Small intestine (tissue), 7 donors: ENCODE measurements around the gene RASAL1. TPM values are rescaled to one million over a fixed set of nuclear protein-coding genes. Genes with fewer than 3 reads are reported as not detected.

ENCODE experiments used
- DNase-seq, 2 donors: peaks; one replicate each; pipeline versions ENCODE4 v3.0.0 to v3.0.0-alpha.2; 2013
- FAIRE-seq: peaks from 2 replicates; lab custom pipeline; 2012; peaks lifted over from hg19 to GRCh38; lab: Jason Lieb, UNC
- H3K27ac ChIP-seq, 3 donors: one replicate each; pipeline ENCODE4 v1.5.1; 2013; ENCODE audit warnings: low read length in 2 of 3, mild to moderate bottlenecking in 2 of 3, control low read depth in 1 of 3, inconsistent platforms in 1 of 3, low read depth in 1 of 3, moderate library complexity in 1 of 3
- H3K27me3 ChIP-seq, 3 donors: one replicate each; pipeline ENCODE4 v1.6.1; 2013; ENCODE audit warnings: low read length in 3 of 3, inconsistent platforms in 1 of 3; ENCODE audit not compliant: control insufficient read depth in 3 of 3, insufficient read depth in 3 of 3
- H3K36me3 ChIP-seq, 3 donors: one replicate each; pipeline ENCODE4 v1.6.1; 2013; ENCODE audit warnings: low read length in 3 of 3, inconsistent platforms in 1 of 3, low read depth in 1 of 3, mild to moderate bottlenecking in 1 of 3, moderate library complexity in 1 of 3; ENCODE audit not compliant: control insufficient read depth in 3 of 3, insufficient read depth in 2 of 3
- H3K4me1 ChIP-seq, 3 donors: one replicate each; pipeline ENCODE4 v1.6.1; 2013; ENCODE audit warnings: low read length in 2 of 3, inconsistent platforms in 1 of 3, low read depth in 1 of 3, mild to moderate bottlenecking in 1 of 3, moderate library complexity in 1 of 3; ENCODE audit not compliant: control insufficient read depth in 3 of 3, insufficient read depth in 2 of 3
- H3K4me3 ChIP-seq, 3 donors: one replicate each; pipeline ENCODE4 v1.5.1; 2013; ENCODE audit warnings: low read length in 3 of 3, control low read depth in 1 of 3, inconsistent platforms in 1 of 3, low read depth in 1 of 3, mild to moderate bottlenecking in 1 of 3, moderate library complexity in 1 of 3
- H3K9me3 ChIP-seq, 2 donors: one replicate each; pipeline ENCODE4 v1.6.1; 2013; ENCODE audit warnings: low read depth in 1 of 2, low read length in 1 of 2; ENCODE audit not compliant: control insufficient read depth in 2 of 2, insufficient read depth in 1 of 2
- WGBS, 3 donors: extraction: QIAGEN DNeasy Blood & Tissue Kit; methylation state at CpG; one replicate each; pipeline ENCODE4 v1.1.7; 2013; 5-methylcytosine and 5-hydroxymethylcytosine counted together
- polyA plus RNA-seq, 4 donors: library from polyadenylated mRNA; stranded (reverse) in 3 of 4; unstranded in 1 of 4; fragments of 200-250 nt in 3 of 4; fragments of 120-200 nt in 1 of 4; gene quantifications; one replicate each; pipeline versions ENCODE4 v1.2.1 to v1.2.3, GENCODE V29; 2013
- donor health status: healthy with polysubstance abuse.
- donor health status: control.
- donor health status: control.
- donor health status: Bipolar disorder and iron deficiency.
- donor health status: healthy.

Gene RASAL1
- polyA plus RNA-seq, 4 donors: 0.16 to 0.81 (median 0.55) TPM; not detected in 1

GRCh38 chr12:113069149-113069548 lies 66.4 kb downstream of the RASAL1 start:
- H3K27me3 ChIP-seq: peaks cover 0 to 3% (median 0%) of the 10 kb centered on the region in 3 donors
- H3K9me3 ChIP-seq: no peaks in the 10 kb centered on the region
- no peak overlapping the region for H3K27ac ChIP-seq
- WGBS, 3 donors: 65 to 94% (median 85%) methylated on average over 5 of the region's 5 CpGs
- FAIRE-seq (no peak), DNase-seq (no peak)
- H3K36me3 ChIP-seq: no peaks in the 10 kb centered on the region
- no peak overlapping the region for H3K4me3 ChIP-seq
- H3K4me1 ChIP-seq: peaks cover 0 to 4% (median 0%) of the 10 kb centered on the region in 3 donors

- Histone ChIP-seq H3K9me3 (no peaks in the 10 kb centered on the region), H3K4me3 (no peak overlapping the region), H3K36me3 (no peaks in the 10 kb centered on the region), H3K27me3 (peaks cover 0 to 3% (median 0%) of the 10 kb centered on the region in 3 donors), H3K4me1 (peaks cover 0 to 4% (median 0%) of the 10 kb centered on the region in 3 donors), H3K27ac (no peak overlapping the region)
- DNase-seq: no peak
- FAIRE-seq: no peak
- WGBS, 3 donors: 88 to 93% (median 91%) methylated on average over 10 of the region's 10 CpGs
Observed at GRCh38 chr12:113067987-113068935, 67.3 kb downstream of the RASAL1 start.

GRCh38 chr12:113066813-113067400 lies 68.7 kb downstream of the RASAL1 start:
- Histone ChIP-seq H3K4me1 (peaks cover 0 to 4% (median 0%) of the 10 kb centered on the region in 3 donors), H3K36me3 (no peaks in the 10 kb centered on the region), H3K4me3 (no peak overlapping the region), H3K9me3 (no peaks in the 10 kb centered on the region), H3K27ac (no peak overlapping the region), H3K27me3 (peaks cover 0 to 2% (median 0%) of the 10 kb centered on the region in 3 donors)
- DNase-seq: no peak
- 38 to 59% (median 41%) methylated on average over 10 to 13 of the region's 13 CpGs for WGBS, 3 donors
- no peak for FAIRE-seq

GRCh38 chr12:113065126-113066007 lies 70.2 kb downstream of the RASAL1 start:
- H3K27ac ChIP-seq: no peak overlapping the region
- 27 to 42% (median 34%) methylated on average over 23 to 31 of the region's 31 CpGs for WGBS, 3 donors
- H3K9me3 ChIP-seq: no peaks in the 10 kb centered on the region
- peaks cover 0 to 3% (median 0%) of the 10 kb centered on the region in 3 donors for H3K4me1 ChIP-seq
- H3K27me3 ChIP-seq: no peaks in the 10 kb centered on the region
- H3K4me3 ChIP-seq: no peak overlapping the region
- FAIRE-seq (no peak), DNase-seq (peak in 1 of 2 donors; percentile 21)
- no peaks in the 10 kb centered on the region for H3K36me3 ChIP-seq

GRCh38 chr12:113064395-113065125 lies 71.0 kb downstream of the RASAL1 start:
- 38 to 54% (median 41%) methylated on average over 5 of the region's 5 CpGs for WGBS, 3 donors
- Histone ChIP-seq H3K27ac (no peak overlapping the region), H3K27me3 (no peaks in the 10 kb centered on the region), H3K9me3 (no peaks in the 10 kb centered on the region), H3K4me1 (no peaks in the 10 kb centered on the region), H3K4me3 (no peak overlapping the region), H3K36me3 (no peaks in the 10 kb centered on the region)
- peak in 1 of 2 donors; percentile 49 for DNase-seq
- FAIRE-seq: no peak

- Histone ChIP-seq H3K27me3 (no peaks in the 10 kb centered on the region), H3K36me3 (no peaks in the 10 kb centered on the region), H3K4me1 (no peaks in the 10 kb centered on the region), H3K9me3 (no peaks in the 10 kb centered on the region), H3K4me3 (no peak overlapping the region), H3K27ac (no peak overlapping the region)
- no peak for DNase-seq
- FAIRE-seq: no peak
- 67 to 80% (median 78%) methylated on average over 7 to 9 of the region's 9 CpGs for WGBS, 3 donors
Observed at GRCh38 chr12:113063396-113064350, 71.9 kb downstream of the RASAL1 start.
